Peyer's patch (tissue), 4 donors: ENCODE results near the gene MTFMT. TPM values are rescaled to one million over a fixed set of nuclear protein-coding genes. Genes with fewer than 3 reads are reported as not detected.
A peak's percentile ranks its signal among the peaks of the same experiment; 100 is the strongest.

ENCODE experiments used
- DNase-seq, 3 donors: peaks; one replicate each; pipeline ENCODE4 v3.0.0-alpha.2; 2017 to 2019
- H3K27ac ChIP-seq, 4 donors: fragments of 200-600 bp; sonication (generic); one replicate each; pipeline ENCODE4 v1.5.1; 2016 to 2019
- H3K27me3 ChIP-seq, 2 donors: fragments of 200-600 bp; sonication (generic); one replicate each; pipeline ENCODE4 v1.5.1; 2019
- H3K36me3 ChIP-seq, 3 donors: fragments of 200-600 bp; sonication (generic); one replicate each; pipeline ENCODE4 v1.5.1; 2016 to 2019
- H3K4me1 ChIP-seq, 4 donors: fragments of 200-600 bp; sonication (generic); one replicate each; pipeline ENCODE4 v1.5.1; 2016 to 2019
- H3K4me3 ChIP-seq, 4 donors: fragments of 200-600 bp; sonication (generic); 1 replicate in 3 of 4; 2 replicates in 1 of 4; pipeline ENCODE4 v1.5.1; 2016 to 2019; ENCODE audit warnings: mild to moderate bottlenecking in 1 of 4
- H3K9me3 ChIP-seq, 4 donors: fragments of 200-600 bp; sonication (generic); one replicate each; pipeline ENCODE4 v1.5.1; 2016 to 2019; ENCODE audit warnings: mild to moderate bottlenecking in 1 of 4
- CTCF ChIP-seq, 6 experiments: fragments of 450-650 bp in 4 of 6; fragments of 200-600 bp in 2 of 6; sonication (generic) in 1 of 6; IDR thresholded peaks; one replicate each; pipeline ENCODE4 v1.5.1; 2017 to 2019; ENCODE audit warnings: antibody characterized with exemption in 6 of 6, mild to moderate bottlenecking in 3 of 6, moderate library complexity in 1 of 6
- POLR2A ChIP-seq, 2 donors: fragments of 450-650 bp; IDR thresholded peaks; one replicate each; pipeline ENCODE4 v1.5.1; 2017; ENCODE audit warnings: antibody characterized with exemption in 2 of 2, mild to moderate bottlenecking in 2 of 2, moderate library complexity in 2 of 2
- total RNA-seq, 4 donors: library from RNA; depleted of rRNA; stranded (reverse); fragments of >200 nt; gene quantifications; one replicate each; pipeline ENCODE4 v1.1.0, GENCODE V29; 2016

Gene MTFMT
- total RNA-seq, 4 donors from 2014 or later, result 22.3 to 39.9 (median 36.9) TPM

- Histone ChIP-seq H3K4me1 (peaks cover 0 to 32% (median 0%) of the 10 kb centered on the region in 4 donors), H3K36me3 (no peaks in the 10 kb centered on the region), H3K27ac (peak overlapping the region; percentile 62 to 80 (median 74)), H3K27me3 (peaks cover 0 to 9% of the 10 kb centered on the region in 2 donors), H3K9me3 (no peaks in the 10 kb centered on the region), H3K4me3 (peak overlapping the region in 2 of 4 donors; percentile 29 to 46)
- DNase-seq, result no peak
- no peak for TF ChIP-seq CTCF (IDR thresholded peaks at IDR 0.05)
- no peak for TF ChIP-seq POLR2A (IDR thresholded peaks at IDR 0.05)
These were observed 39.0 kb upstream of the MTFMT start for GRCh38 chr15:65068403-65068788.

GRCh38 chr15:65067645-65068402 is 38.4 kb upstream of the MTFMT start, which contains the start of gene RASL12:
TSS of gene RASL12 (minus strand) at chr15:65067991. CDS start at chr15:65067835, 156 bp downstream.
- H3K9me3 ChIP-seq, result no peaks in the 10 kb centered on the region
- peaks cover 0 to 9% of the 10 kb centered on the region in 2 donors for H3K27me3 ChIP-seq
- H3K4me1 ChIP-seq, result peaks cover 0 to 32% (median 0%) of the 10 kb centered on the region in 4 donors
- no peak for TF ChIP-seq CTCF (IDR thresholded peaks at IDR 0.05)
- no peak for TF ChIP-seq POLR2A (IDR thresholded peaks at IDR 0.05)
- DNase-seq, result no peak
- H3K27ac ChIP-seq, result peak within 1 kb of the TSS; percentile 62 to 80 (median 74)
- no peaks in the 10 kb centered on the region for H3K36me3 ChIP-seq
- peak within 1 kb of the TSS; percentile 29 to 67 (median 42) for H3K4me3 ChIP-seq

- H3K4me3 ChIP-seq, result peak overlapping the region; percentile 29 to 67 (median 42)
- H3K4me1 ChIP-seq, result peaks cover 0 to 31% (median 0%) of the 10 kb centered on the region in 4 donors
- H3K36me3 ChIP-seq, result no peaks in the 10 kb centered on the region
- peaks cover 0 to 9% of the 10 kb centered on the region in 2 donors for H3K27me3 ChIP-seq
- TF ChIP-seq CTCF (IDR thresholded peaks at IDR 0.05), result no peak
- no peak for TF ChIP-seq POLR2A (IDR thresholded peaks at IDR 0.05)
- H3K9me3 ChIP-seq, result no peaks in the 10 kb centered on the region
- H3K27ac ChIP-seq, result peak overlapping the region; percentile 62 to 80 (median 74)
- DNase-seq, result no peak
These were observed 37.8 kb upstream of the MTFMT start for GRCh38 chr15:65067317-65067644.

GRCh38 chr15:65066635-65067316 is 37.3 kb upstream of the MTFMT start:
- Histone ChIP-seq H3K4me3 (peak overlapping the region; percentile 29 to 67 (median 42)), H3K27ac (peak overlapping the region; percentile 62 to 80 (median 74))

More at GRCh38 chr15:65066635-65067316, 37.3 kb upstream of the MTFMT start:
- DNase-seq, result no peak
- peaks cover 0 to 26% (median 0%) of the 10 kb centered on the region in 4 donors for H3K4me1 ChIP-seq
- peaks cover 0 to 9% of the 10 kb centered on the region in 2 donors for H3K27me3 ChIP-seq
- no peak for TF ChIP-seq POLR2A (IDR thresholded peaks at IDR 0.05)
- TF ChIP-seq CTCF (IDR thresholded peaks at IDR 0.05), result no peak
- no peaks in the 10 kb centered on the region for H3K9me3 ChIP-seq
- no peaks in the 10 kb centered on the region for H3K36me3 ChIP-seq
